ENCODE data around the gene LONP1. TPM values are rescaled to one million over a fixed set of nuclear protein-coding genes. Genes with fewer than 3 reads are reported as not detected.

LONP1 gene
- total and polyA plus RNA-seq, 4 donors, result 32.3 to 83.9 (median 57.5) TPM

DNA sequence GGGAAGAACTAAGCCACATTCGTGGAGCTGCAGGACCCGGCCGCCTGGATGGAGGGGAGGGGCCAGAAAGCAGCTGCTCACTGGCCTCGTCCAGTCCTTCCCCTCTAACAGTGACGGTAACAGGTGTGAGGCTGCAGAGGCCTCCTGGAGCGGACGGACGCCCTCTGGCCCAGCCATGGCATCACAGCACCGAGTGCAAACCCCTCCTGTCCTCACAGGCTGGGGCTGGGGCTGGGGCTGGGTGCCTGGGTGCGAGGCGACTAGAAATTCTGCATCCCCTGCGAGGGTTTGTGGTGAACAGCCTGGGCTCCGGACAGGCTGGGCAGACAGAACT lies 43.2 kb downstream of the LONP1 start:
- Histone ChIP-seq H3K4me3 (ENCODE audit: low read depth in 1 of 3, low read length in 3 of 3) (no peak overlapping the region), H3K4me1 (ENCODE audit: control insufficient read depth in 4 of 4, insufficient read depth in 4 of 4, low read length in 3 of 4) (peaks cover 4 to 22% (median 13%) of the 10 kb centered on the region in 4 donors), H3K36me3 (ENCODE audit: control insufficient read depth in 4 of 4, insufficient read depth in 3 of 4, low read depth in 1 of 4, low read length in 3 of 4) (peaks cover 0 to 3% (median 0%) of the 10 kb centered on the region in 4 donors), H3K27ac (ENCODE audit: low read depth in 1 of 2, low read length in 2 of 2) (no peak overlapping the region), H3K9ac (ENCODE audit: low read depth in 1 of 2, low read length in 2 of 2) (no peak overlapping the region), H3K27me3 (ENCODE audit: control insufficient read depth in 4 of 4, insufficient read depth in 4 of 4, low read length in 3 of 4) (no peaks in the 10 kb centered on the region), H3K9me3 (ENCODE audit: control insufficient read depth in 4 of 4, low read length in 3 of 4) (no peaks in the 10 kb centered on the region)
- no peak for DNase-seq (ENCODE audit: low spot score)
- WGBS, result 85% methylated on average over 13 of the region's 13 CpGs
- no peak for TF ChIP-seq SP1 (IDR thresholded peaks at IDR 0.05)
- TF ChIP-seq, protein P1, sequence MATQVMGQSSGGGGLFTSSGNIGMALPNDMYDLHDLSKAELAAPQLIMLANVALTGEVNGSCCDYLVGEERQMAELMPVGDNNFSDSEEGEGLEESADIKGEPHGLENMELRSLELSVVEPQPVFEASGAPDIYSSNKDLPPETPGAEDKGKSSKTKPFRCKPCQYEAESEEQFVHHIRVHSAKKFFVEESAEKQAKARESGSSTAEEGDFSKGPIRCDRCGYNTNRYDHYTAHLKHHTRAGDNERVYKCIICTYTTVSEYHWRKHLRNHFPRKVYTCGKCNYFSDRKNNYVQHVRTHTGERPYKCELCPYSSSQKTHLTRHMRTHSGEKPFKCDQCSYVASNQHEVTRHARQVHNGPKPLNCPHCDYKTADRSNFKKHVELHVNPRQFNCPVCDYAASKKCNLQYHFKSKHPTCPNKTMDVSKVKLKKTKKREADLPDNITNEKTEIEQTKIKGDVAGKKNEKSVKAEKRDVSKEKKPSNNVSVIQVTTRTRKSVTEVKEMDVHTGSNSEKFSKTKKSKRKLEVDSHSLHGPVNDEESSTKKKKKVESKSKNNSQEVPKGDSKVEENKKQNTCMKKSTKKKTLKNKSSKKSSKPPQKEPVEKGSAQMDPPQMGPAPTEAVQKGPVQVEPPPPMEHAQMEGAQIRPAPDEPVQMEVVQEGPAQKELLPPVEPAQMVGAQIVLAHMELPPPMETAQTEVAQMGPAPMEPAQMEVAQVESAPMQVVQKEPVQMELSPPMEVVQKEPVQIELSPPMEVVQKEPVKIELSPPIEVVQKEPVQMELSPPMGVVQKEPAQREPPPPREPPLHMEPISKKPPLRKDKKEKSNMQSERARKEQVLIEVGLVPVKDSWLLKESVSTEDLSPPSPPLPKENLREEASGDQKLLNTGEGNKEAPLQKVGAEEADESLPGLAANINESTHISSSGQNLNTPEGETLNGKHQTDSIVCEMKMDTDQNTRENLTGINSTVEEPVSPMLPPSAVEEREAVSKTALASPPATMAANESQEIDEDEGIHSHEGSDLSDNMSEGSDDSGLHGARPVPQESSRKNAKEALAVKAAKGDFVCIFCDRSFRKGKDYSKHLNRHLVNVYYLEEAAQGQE (IDR thresholded peaks at IDR 0.05), result no peak
- no peak for TF ChIP-seq GABPA (IDR thresholded peaks at IDR 0.05 in 1 of 2, conservative IDR thresholded peaks at IDR 0.05 in 1 of 2)
- TF ChIP-seq, protein P2, sequence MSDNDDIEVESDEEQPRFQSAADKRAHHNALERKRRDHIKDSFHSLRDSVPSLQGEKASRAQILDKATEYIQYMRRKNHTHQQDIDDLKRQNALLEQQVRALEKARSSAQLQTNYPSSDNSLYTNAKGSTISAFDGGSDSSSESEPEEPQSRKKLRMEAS (IDR thresholded peaks at IDR 0.05), result no peak
- TF ChIP-seq RAD21 (IDR thresholded peaks at IDR 0.05), result no peak
- TF ChIP-seq YY1 (IDR thresholded peaks at IDR 0.05), result no peak
- TF ChIP-seq JUND (IDR thresholded peaks at IDR 0.05), result no peak
- TF ChIP-seq, protein P3, sequence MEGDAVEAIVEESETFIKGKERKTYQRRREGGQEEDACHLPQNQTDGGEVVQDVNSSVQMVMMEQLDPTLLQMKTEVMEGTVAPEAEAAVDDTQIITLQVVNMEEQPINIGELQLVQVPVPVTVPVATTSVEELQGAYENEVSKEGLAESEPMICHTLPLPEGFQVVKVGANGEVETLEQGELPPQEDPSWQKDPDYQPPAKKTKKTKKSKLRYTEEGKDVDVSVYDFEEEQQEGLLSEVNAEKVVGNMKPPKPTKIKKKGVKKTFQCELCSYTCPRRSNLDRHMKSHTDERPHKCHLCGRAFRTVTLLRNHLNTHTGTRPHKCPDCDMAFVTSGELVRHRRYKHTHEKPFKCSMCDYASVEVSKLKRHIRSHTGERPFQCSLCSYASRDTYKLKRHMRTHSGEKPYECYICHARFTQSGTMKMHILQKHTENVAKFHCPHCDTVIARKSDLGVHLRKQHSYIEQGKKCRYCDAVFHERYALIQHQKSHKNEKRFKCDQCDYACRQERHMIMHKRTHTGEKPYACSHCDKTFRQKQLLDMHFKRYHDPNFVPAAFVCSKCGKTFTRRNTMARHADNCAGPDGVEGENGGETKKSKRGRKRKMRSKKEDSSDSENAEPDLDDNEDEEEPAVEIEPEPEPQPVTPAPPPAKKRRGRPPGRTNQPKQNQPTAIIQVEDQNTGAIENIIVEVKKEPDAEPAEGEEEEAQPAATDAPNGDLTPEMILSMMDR (IDR thresholded peaks at IDR 0.05; ENCODE audit: low read depth, low read length, missing input control), result no peak
- TF ChIP-seq, protein P4, sequence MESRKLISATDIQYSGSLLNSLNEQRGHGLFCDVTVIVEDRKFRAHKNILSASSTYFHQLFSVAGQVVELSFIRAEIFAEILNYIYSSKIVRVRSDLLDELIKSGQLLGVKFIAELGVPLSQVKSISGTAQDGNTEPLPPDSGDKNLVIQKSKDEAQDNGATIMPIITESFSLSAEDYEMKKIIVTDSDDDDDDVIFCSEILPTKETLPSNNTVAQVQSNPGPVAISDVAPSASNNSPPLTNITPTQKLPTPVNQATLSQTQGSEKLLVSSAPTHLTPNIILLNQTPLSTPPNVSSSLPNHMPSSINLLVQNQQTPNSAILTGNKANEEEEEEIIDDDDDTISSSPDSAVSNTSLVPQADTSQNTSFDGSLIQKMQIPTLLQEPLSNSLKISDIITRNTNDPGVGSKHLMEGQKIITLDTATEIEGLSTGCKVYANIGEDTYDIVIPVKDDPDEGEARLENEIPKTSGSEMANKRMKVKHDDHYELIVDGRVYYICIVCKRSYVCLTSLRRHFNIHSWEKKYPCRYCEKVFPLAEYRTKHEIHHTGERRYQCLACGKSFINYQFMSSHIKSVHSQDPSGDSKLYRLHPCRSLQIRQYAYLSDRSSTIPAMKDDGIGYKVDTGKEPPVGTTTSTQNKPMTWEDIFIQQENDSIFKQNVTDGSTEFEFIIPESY (IDR thresholded peaks at IDR 0.05), result no peak
- TF ChIP-seq HNF4A (conservative IDR thresholded peaks at IDR 0.05), result no peak
- TF ChIP-seq NR2F2 (IDR thresholded peaks at IDR 0.05), result no peak
- no peak for TF ChIP-seq EGR1 (IDR thresholded peaks at IDR 0.05; ENCODE audit: low read depth in 2 of 2)
- no peak for TF ChIP-seq RXRA (IDR thresholded peaks at IDR 0.05)
- no peak for TF ChIP-seq TAF1 (conservative IDR thresholded peaks at IDR 0.05)
- TF ChIP-seq HNF4G (IDR thresholded peaks at IDR 0.05), result no peak
- TF ChIP-seq, protein P5, sequence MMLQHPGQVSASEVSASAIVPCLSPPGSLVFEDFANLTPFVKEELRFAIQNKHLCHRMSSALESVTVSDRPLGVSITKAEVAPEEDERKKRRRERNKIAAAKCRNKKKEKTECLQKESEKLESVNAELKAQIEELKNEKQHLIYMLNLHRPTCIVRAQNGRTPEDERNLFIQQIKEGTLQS (IDR thresholded peaks at IDR 0.05), result no peak
- no peak for TF ChIP-seq FOXA2 (IDR thresholded peaks at IDR 0.05)
- TF ChIP-seq FOXA1 (IDR thresholded peaks at IDR 0.05), result no peak

Data from liver (tissue), 9 donors.